SK-N-SH (cell line): ENCODE measurements around the gene STK36. TPM values are rescaled to one million over a fixed set of nuclear protein-coding genes. Genes with fewer than 3 reads are reported as not detected.

Source experiments
- CTCF ChIA-PET: fragments of 300-600, 350-600 bp; formaldehyde crosslinking; extraction: SDS; loops from one replicate; lab custom pipeline; 2021; lab: Yijun Ruan, JAX
- POLR2A ChIA-PET: fragments of 350-600 bp; sonication (Branson Sonifier 250); formaldehyde crosslinking; extraction: SDS; loops from one replicate; lab custom pipeline; 2020; ENCODE audit warnings: antibody characterized with exemption, inconsistent platforms; lab: Yijun Ruan, JAX
- DNase-seq: peaks from one replicate; pipeline ENCODE4 v3.0.0; 2012
- H2AFZ ChIP-seq: fragments of 200-600 bp; sonication (generic); 2 replicates; pipeline ENCODE4 v1.8.1; 2016; ENCODE audit warnings: antibody characterized with exemption, mild to moderate bottlenecking, low read depth
- H3F3A ChIP-seq: fragments of 200-600 bp; sonication (generic); replicated peaks from 2 replicates; pipeline ENCODE3; 2016; ENCODE audit warnings: antibody characterized with exemption, mild to moderate bottlenecking; ENCODE audit not compliant: insufficient read depth
- H3K27ac ChIP-seq, 2 experiments: fragments of 200-500 bp in 1 of 2; fragments of 200-600 bp in 1 of 2; sonication (Bioruptor generic) in 1 of 2; sonication (generic), shearing (Covaris generic) in 1 of 2; 2 replicates each; pipeline versions ENCODE4 v1.5.1 to v1.6.1; 2014 to 2016; ENCODE audit warnings: low read depth in 2 of 2, inconsistent platforms in 1 of 2, low read length in 1 of 2, mild to moderate bottlenecking in 1 of 2, mixed read lengths in 1 of 2
- H3K27me3 ChIP-seq: fragments of 200-600 bp; sonication (generic), shearing (Covaris generic); 2 replicates; pipeline ENCODE4 v1.6.1; 2016; ENCODE audit warnings: mixed run types; ENCODE audit not compliant: insufficient read depth
- H3K36me3 ChIP-seq, 2 experiments: fragments of 200-500 bp in 1 of 2; fragments of 200-600 bp in 1 of 2; sonication (Bioruptor generic) in 1 of 2; sonication (generic) in 1 of 2; replicated peaks in 1 of 2; 2 replicates each; pipeline versions ENCODE3 to v1.5.1; 2014 to 2016; ENCODE audit warnings: low read length in 1 of 2, mild to moderate bottlenecking in 1 of 2; ENCODE audit not compliant: insufficient read depth in 2 of 2, control insufficient read depth in 1 of 2
- H3K4me1 ChIP-seq, 2 experiments: fragments of 200-500 bp in 1 of 2; fragments of 200-600 bp in 1 of 2; sonication (Bioruptor generic) in 1 of 2; sonication (generic), shearing (Covaris generic) in 1 of 2; 2 replicates each; pipeline versions ENCODE4 v1.5.1 to v1.6.1; 2014 to 2016; ENCODE audit warnings: low read depth in 1 of 2, low read length in 1 of 2, mixed run types in 1 of 2; ENCODE audit not compliant: insufficient read depth in 2 of 2, control insufficient read depth in 1 of 2
- H3K4me2 ChIP-seq: fragments of 200-600 bp; sonication (generic), shearing (Covaris generic); 2 replicates; pipeline ENCODE4 v1.6.1; 2017; ENCODE audit warnings: mixed run types
- H3K4me3 ChIP-seq, 2 experiments: fragments of 200-500 bp in 1 of 2; fragments of 200-600 bp in 1 of 2; sonication (Bioruptor generic) in 1 of 2; sonication (generic), shearing (Covaris generic) in 1 of 2; 2 replicates each; pipeline versions ENCODE4 v1.5.1 to v1.8.1; 2014 to 2016; ENCODE audit warnings: low read depth in 2 of 2, inconsistent platforms in 1 of 2, low read length in 1 of 2, mild to moderate bottlenecking in 1 of 2, mixed read lengths in 1 of 2, moderate library complexity in 1 of 2
- H3K79me2 ChIP-seq: fragments of 200-600 bp; sonication (generic); 2 replicates; pipeline ENCODE4 v1.8.1; 2017; ENCODE audit warnings: mild to moderate bottlenecking; ENCODE audit not compliant: insufficient read depth
- H3K9ac ChIP-seq: fragments of 200-600 bp; sonication (generic); 2 replicates; pipeline ENCODE4 v1.6.1; 2017; ENCODE audit warnings: mixed run types
- H3K9me2 ChIP-seq: fragments of 200-600 bp; sonication (generic); 2 replicates; pipeline ENCODE4 v1.6.1; 2017; ENCODE audit warnings: mixed run types
- H3K9me3 ChIP-seq: fragments of 200-600 bp; sonication (generic); 2 replicates; pipeline ENCODE4 v1.6.1; 2017; ENCODE audit warnings: mixed run types, mild to moderate bottlenecking, moderate library complexity
- H4K20me1 ChIP-seq: fragments of 200-600 bp; sonication (generic); 2 replicates; pipeline ENCODE4 v1.6.1; 2017; ENCODE audit warnings: mild to moderate bottlenecking, mixed run types; ENCODE audit not compliant: insufficient read depth
- CHD2 ChIP-seq: fragments of 150-350 bp; IDR thresholded peaks from 2 replicates; pipeline ENCODE4 v1.6.1; 2018; ENCODE audit warnings: low read length; ENCODE audit not compliant: partially characterized antibody
- ELF1 ChIP-seq: IDR thresholded peaks from 2 replicates; pipeline ENCODE4 v1.4.0; 2012
- GATA2 ChIP-seq: sonication (generic); formaldehyde crosslinking; IDR thresholded peaks from 2 replicates; pipeline ENCODE4 v1.5.0; 2020; ENCODE audit warnings: mild to moderate bottlenecking, missing genetic modification reagents
- NFIC ChIP-seq: IDR thresholded peaks from 2 replicates; pipeline ENCODE4 v1.4.0; 2012; ENCODE audit warnings: borderline replicate concordance
- POLR2AphosphoS5 ChIP-seq: IDR thresholded peaks from 2 replicates; pipeline ENCODE4 v1.6.1; 2012; ENCODE audit warnings: low read depth, low read length
- RAD21 ChIP-seq: IDR thresholded peaks from 2 replicates; pipeline ENCODE4 v1.6.1; 2012; ENCODE audit warnings: mild to moderate bottlenecking, low read length
- RCOR1 ChIP-seq: fragments of 150-350 bp; IDR thresholded peaks from 2 replicates; pipeline ENCODE4 v1.6.1; 2017; ENCODE audit warnings: antibody characterized with exemption, low read length
- RXRA ChIP-seq: IDR thresholded peaks from 2 replicates; pipeline ENCODE4 v1.4.0; 2012; ENCODE audit warnings: low read depth, mild to moderate bottlenecking, borderline replicate concordance
- TCF12 ChIP-seq: IDR thresholded peaks from 2 replicates; pipeline ENCODE4 v1.4.0; 2012
- TEAD4 ChIP-seq: IDR thresholded peaks from 2 replicates; pipeline ENCODE4 v1.4.0; 2012; ENCODE audit warnings: mild to moderate bottlenecking, borderline replicate concordance; ENCODE audit not compliant: insufficient read depth
- YY1 ChIP-seq: IDR thresholded peaks from 2 replicates; pipeline ENCODE4 v1.4.0; 2012; ENCODE audit warnings: low read depth, mild to moderate bottlenecking
- WGBS: methylation state at CpG from one replicate; pipeline ENCODE4 v1.1.6; 2017; ENCODE audit warnings: low lambda C conversion rate; 5-methylcytosine and 5-hydroxymethylcytosine counted together
- polyA plus RNA-seq, 3 experiments: library from polyadenylated mRNA; depleted of rRNA; stranded (reverse); fragments of >200 nt; gene quantifications; 2 replicates each; pipeline ENCODE4 v1.2.3, GENCODE V29; 2012
- TF ChIP-seq, protein P1 (sequence below): fragments of 150-350 bp; IDR thresholded peaks from 2 replicates; pipeline ENCODE4 v1.6.1; 2017; ENCODE audit warnings: antibody characterized with exemption, low read length, low read depth, borderline replicate concordance
- TF ChIP-seq, protein P2 (sequence below): IDR thresholded peaks from 2 replicates; pipeline ENCODE4; 2012
- TF ChIP-seq, protein P3 (sequence below): IDR thresholded peaks from 2 replicates; pipeline ENCODE4 v1.6.1; 2012; ENCODE audit warnings: mild to moderate bottlenecking, low read depth, low read length, moderate library complexity
- TF ChIP-seq, protein P4 (sequence below): fragments of 150-350 bp; IDR thresholded peaks from 2 replicates; pipeline ENCODE4 v1.6.1; 2016; ENCODE audit warnings: mild to moderate bottlenecking, low read depth, low read length
- TF ChIP-seq, protein P5 (sequence below): IDR thresholded peaks from 2 replicates; pipeline ENCODE4 v1.4.0; 2012; ENCODE audit warnings: low read depth, borderline replicate concordance

STK36 gene
- polyA plus RNA-seq, 1 of the 3 experiments (the other 2 are of a cell fraction) = 53.5 TPM

DNA sequence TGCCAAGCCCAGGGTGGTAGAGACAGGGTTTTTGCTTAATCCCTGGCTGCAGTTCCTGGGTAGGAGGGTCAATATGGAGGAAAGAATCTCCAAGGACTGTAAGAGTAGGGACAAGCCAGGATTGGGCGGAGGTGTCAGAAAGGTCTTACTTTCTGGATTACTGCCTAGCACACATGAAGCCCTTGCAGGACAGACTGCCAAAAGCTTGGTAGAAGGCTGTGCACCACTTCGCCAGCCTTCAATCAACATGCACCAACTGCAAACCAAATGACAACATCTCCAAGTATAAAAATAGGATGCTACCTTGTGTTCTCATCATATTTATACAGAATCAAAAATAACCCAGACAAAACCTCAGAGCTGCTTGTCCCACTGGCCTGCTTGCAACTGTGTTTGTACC lies 16.1 kb upstream of the STK36 start:
- Histone ChIP-seq H3K4me3 (no peak overlapping the region), H3K4me2 (no peak overlapping the region), H3K9me2 (no peaks in the 10 kb centered on the region), H3K27me3 (no peaks in the 10 kb centered on the region), H3K9me3 (no peaks in the 10 kb centered on the region), H2AFZ (no peak overlapping the region), H3K36me3 (peaks cover 38 to 56% of the 10 kb centered on the region in 2 experiments), H3K27ac (no peak overlapping the region), H4K20me1 (no peaks in the 10 kb centered on the region), H3K79me2 (peaks cover 37% of the 10 kb centered on the region), H3K4me1 (peaks cover 7 to 12% of the 10 kb centered on the region in 2 experiments; a peak in 2 of 4 replicates), H3F3A (peaks cover 3% of the 10 kb centered on the region), H3K9ac (no peak overlapping the region)
- CTCF ChIA-PET = interaction anchor here (0.8 to 1.0 kb wide), 2 partner anchors 9 to 192 kb away, joined by 3 to 4 read pairs; no protein-coding TSS in a partner anchor
- POLR2A ChIA-PET = interaction anchor here (1.5 kb wide), 1 partner anchor 16 kb away, joined by 3 read pairs; the partner anchor contains the start of genes RNF25 and STK36
- TF ChIP-seq CHD2 (no peak), ELF1 (no peak), RCOR1 (no peak), RXRA (no peak), POLR2AphosphoS5 (no peak), NFIC (no peak), GATA2 (no peak), TCF12 (no peak), RAD21 (no peak), YY1 (no peak), TEAD4 (no peak)
- TF ChIP-seq, protein P1, sequence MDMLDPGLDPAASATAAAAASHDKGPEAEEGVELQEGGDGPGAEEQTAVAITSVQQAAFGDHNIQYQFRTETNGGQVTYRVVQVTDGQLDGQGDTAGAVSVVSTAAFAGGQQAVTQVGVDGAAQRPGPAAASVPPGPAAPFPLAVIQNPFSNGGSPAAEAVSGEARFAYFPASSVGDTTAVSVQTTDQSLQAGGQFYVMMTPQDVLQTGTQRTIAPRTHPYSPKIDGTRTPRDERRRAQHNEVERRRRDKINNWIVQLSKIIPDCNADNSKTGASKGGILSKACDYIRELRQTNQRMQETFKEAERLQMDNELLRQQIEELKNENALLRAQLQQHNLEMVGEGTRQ = no peak
- TF ChIP-seq, protein P2, sequence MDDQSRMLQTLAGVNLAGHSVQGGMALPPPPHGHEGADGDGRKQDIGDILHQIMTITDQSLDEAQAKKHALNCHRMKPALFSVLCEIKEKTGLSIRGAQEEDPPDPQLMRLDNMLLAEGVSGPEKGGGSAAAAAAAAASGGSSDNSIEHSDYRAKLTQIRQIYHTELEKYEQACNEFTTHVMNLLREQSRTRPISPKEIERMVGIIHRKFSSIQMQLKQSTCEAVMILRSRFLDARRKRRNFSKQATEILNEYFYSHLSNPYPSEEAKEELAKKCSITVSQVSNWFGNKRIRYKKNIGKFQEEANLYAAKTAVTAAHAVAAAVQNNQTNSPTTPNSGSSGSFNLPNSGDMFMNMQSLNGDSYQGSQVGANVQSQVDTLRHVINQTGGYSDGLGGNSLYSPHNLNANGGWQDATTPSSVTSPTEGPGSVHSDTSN = no peak
- TF ChIP-seq, protein P3, sequence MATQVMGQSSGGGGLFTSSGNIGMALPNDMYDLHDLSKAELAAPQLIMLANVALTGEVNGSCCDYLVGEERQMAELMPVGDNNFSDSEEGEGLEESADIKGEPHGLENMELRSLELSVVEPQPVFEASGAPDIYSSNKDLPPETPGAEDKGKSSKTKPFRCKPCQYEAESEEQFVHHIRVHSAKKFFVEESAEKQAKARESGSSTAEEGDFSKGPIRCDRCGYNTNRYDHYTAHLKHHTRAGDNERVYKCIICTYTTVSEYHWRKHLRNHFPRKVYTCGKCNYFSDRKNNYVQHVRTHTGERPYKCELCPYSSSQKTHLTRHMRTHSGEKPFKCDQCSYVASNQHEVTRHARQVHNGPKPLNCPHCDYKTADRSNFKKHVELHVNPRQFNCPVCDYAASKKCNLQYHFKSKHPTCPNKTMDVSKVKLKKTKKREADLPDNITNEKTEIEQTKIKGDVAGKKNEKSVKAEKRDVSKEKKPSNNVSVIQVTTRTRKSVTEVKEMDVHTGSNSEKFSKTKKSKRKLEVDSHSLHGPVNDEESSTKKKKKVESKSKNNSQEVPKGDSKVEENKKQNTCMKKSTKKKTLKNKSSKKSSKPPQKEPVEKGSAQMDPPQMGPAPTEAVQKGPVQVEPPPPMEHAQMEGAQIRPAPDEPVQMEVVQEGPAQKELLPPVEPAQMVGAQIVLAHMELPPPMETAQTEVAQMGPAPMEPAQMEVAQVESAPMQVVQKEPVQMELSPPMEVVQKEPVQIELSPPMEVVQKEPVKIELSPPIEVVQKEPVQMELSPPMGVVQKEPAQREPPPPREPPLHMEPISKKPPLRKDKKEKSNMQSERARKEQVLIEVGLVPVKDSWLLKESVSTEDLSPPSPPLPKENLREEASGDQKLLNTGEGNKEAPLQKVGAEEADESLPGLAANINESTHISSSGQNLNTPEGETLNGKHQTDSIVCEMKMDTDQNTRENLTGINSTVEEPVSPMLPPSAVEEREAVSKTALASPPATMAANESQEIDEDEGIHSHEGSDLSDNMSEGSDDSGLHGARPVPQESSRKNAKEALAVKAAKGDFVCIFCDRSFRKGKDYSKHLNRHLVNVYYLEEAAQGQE = no peak
- TF ChIP-seq, protein P4, sequence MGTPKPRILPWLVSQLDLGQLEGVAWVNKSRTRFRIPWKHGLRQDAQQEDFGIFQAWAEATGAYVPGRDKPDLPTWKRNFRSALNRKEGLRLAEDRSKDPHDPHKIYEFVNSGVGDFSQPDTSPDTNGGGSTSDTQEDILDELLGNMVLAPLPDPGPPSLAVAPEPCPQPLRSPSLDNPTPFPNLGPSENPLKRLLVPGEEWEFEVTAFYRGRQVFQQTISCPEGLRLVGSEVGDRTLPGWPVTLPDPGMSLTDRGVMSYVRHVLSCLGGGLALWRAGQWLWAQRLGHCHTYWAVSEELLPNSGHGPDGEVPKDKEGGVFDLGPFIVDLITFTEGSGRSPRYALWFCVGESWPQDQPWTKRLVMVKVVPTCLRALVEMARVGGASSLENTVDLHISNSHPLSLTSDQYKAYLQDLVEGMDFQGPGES = no peak
- TF ChIP-seq, protein P5, sequence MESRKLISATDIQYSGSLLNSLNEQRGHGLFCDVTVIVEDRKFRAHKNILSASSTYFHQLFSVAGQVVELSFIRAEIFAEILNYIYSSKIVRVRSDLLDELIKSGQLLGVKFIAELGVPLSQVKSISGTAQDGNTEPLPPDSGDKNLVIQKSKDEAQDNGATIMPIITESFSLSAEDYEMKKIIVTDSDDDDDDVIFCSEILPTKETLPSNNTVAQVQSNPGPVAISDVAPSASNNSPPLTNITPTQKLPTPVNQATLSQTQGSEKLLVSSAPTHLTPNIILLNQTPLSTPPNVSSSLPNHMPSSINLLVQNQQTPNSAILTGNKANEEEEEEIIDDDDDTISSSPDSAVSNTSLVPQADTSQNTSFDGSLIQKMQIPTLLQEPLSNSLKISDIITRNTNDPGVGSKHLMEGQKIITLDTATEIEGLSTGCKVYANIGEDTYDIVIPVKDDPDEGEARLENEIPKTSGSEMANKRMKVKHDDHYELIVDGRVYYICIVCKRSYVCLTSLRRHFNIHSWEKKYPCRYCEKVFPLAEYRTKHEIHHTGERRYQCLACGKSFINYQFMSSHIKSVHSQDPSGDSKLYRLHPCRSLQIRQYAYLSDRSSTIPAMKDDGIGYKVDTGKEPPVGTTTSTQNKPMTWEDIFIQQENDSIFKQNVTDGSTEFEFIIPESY = no peak
- DNase-seq = no peak
- WGBS = 91% methylated on average over 2 of the region's 2 CpGs
